GM12891 (cell line): ENCODE data around the gene ASIC2.

Source experiments
- PAX5 ChIP-seq: IDR thresholded peaks from 2 replicates; pipeline ENCODE4 v1.6.1; 2011; ENCODE audit warnings: low read length, moderate library complexity, mild to moderate bottlenecking; ENCODE audit not compliant: insufficient read depth, severe bottlenecking
- POLR2A ChIP-seq: IDR thresholded peaks from 2 replicates; pipeline ENCODE4 v1.6.1; 2011; ENCODE audit warnings: low read depth, low read length, control low read depth
- POLR2AphosphoS5 ChIP-seq: IDR thresholded peaks from 2 replicates; pipeline ENCODE4 v1.6.1; 2011; ENCODE audit warnings: low read depth, low read length, control low read depth
- POU2F2 ChIP-seq: IDR thresholded peaks from 2 replicates; pipeline ENCODE4 v1.6.1; 2011; ENCODE audit warnings: low read depth, mild to moderate bottlenecking, control low read depth, low read length, moderate library complexity
- SPI1 ChIP-seq: IDR thresholded peaks from 2 replicates; pipeline ENCODE4 v1.6.1; 2011; ENCODE audit warnings: low read depth, low read length, control low read depth
- TAF1 ChIP-seq: IDR thresholded peaks from 2 replicates; pipeline ENCODE4 v1.6.1; 2011; ENCODE audit warnings: low read depth, low read length, control low read depth

GRCh38 chr17:33126086-33126485 is 167.0 kb downstream of the ASIC2 start:
- no peak for TF ChIP-seq POLR2A
- TF ChIP-seq POLR2AphosphoS5: no peak
- no peak for TF ChIP-seq POU2F2
- no peak for TF ChIP-seq SPI1
- TF ChIP-seq PAX5: no peak
- TF ChIP-seq TAF1: no peak
